ENCODE measurements around the gene FMNL3. TPM values are rescaled to one million over a fixed set of nuclear protein-coding genes. Genes with fewer than 3 reads are reported as not detected.

FMNL3 gene
- total RNA-seq, 1 donor from 2014 or later: 17.3 TPM

- H3F3A ChIP-seq (ENCODE audit: low read depth): peaks cover 3% of the 10 kb centered on the region
- TF ChIP-seq CTCF (IDR thresholded peaks at IDR 0.05) (no peak), EZH2phosphoT487 (IDR thresholded peaks at IDR 0.05) (no peak), EZH2 (IDR thresholded peaks at IDR 0.05) (no peak)
- peaks cover 22% of the 10 kb centered on the region for H3K4me1 ChIP-seq
- no peak for DNase-seq (ENCODE audit: low spot score)
- Mint-ChIP-seq H3K4me3 (no peak overlapping the region), H3K36me3 (peaks cover 7% of the 10 kb centered on the region), H3K27me3 (ENCODE audit: insufficient read depth, low read depth) (no peaks in the 10 kb centered on the region), H3K4me1 (peaks cover 27% of the 10 kb centered on the region), H3K27ac (no peak overlapping the region), H3K9me3 (no peaks in the 10 kb centered on the region)
- no peak overlapping the region for H3K27ac ChIP-seq
- H3K9me3 ChIP-seq (ENCODE audit: low read depth): no peaks in the 10 kb centered on the region
- no peaks in the 10 kb centered on the region for H3K36me3 ChIP-seq
- H3K27me3 ChIP-seq: no peaks in the 10 kb centered on the region
- H4K20me1 ChIP-seq (ENCODE audit: low read depth): peaks cover 8% of the 10 kb centered on the region
- H3K4me2 ChIP-seq: no peak overlapping the region
- H3K9ac ChIP-seq: no peak overlapping the region
- H2AFZ ChIP-seq (replicated peaks): no peak overlapping the region
- H3K4me3 ChIP-seq: no peak overlapping the region
- H3K79me2 ChIP-seq (ENCODE audit: low read depth): no peaks in the 10 kb centered on the region
Measured at GRCh38 chr12:49669796-49670195, 37.4 kb downstream of the FMNL3 start.

- Histone ChIP-seq H3K79me2 (ENCODE audit: low read depth) (no peaks in the 10 kb centered on the region), H4K20me1 (ENCODE audit: low read depth) (peaks cover 2% of the 10 kb centered on the region), H3F3A (ENCODE audit: low read depth) (no peaks in the 10 kb centered on the region), H3K36me3 (no peaks in the 10 kb centered on the region), H3K4me2 (no peak overlapping the region), H3K9me3 (ENCODE audit: low read depth) (no peaks in the 10 kb centered on the region), H2AFZ (replicated peaks) (no peak overlapping the region), H3K9ac (no peak overlapping the region), H3K27ac (no peak overlapping the region), H3K4me1 (peaks cover under 1% of the 10 kb centered on the region), H3K4me3 (no peak overlapping the region), H3K27me3 (no peaks in the 10 kb centered on the region)
- Mint-ChIP-seq H3K36me3 (peaks cover 7% of the 10 kb centered on the region), H3K4me1 (peaks cover 14% of the 10 kb centered on the region), H3K4me3 (no peak overlapping the region), H3K27ac (peak overlapping the region; percentile 82), H3K27me3 (ENCODE audit: insufficient read depth, low read depth) (no peaks in the 10 kb centered on the region), H3K9me3 (no peaks in the 10 kb centered on the region)
- DNase-seq (ENCODE audit: low spot score): no peak
- TF ChIP-seq EZH2phosphoT487 (IDR thresholded peaks at IDR 0.05): no peak
Measured at GRCh38 chr12:49667325-49668090, 39.7 kb downstream of the FMNL3 start.

- no peak overlapping the region for H3K27ac Mint-ChIP-seq
- no peak overlapping the region for H2AFZ ChIP-seq (replicated peaks)
- no peak overlapping the region for H3K4me3 ChIP-seq
- no peaks in the 10 kb centered on the region for H3F3A ChIP-seq (ENCODE audit: low read depth)
- no peaks in the 10 kb centered on the region for H3K9me3 Mint-ChIP-seq
- H3K4me2 ChIP-seq: no peak overlapping the region
- H3K4me3 Mint-ChIP-seq: no peak overlapping the region
- peaks cover 8% of the 10 kb centered on the region for H3K4me1 Mint-ChIP-seq
- no peak for TF ChIP-seq EZH2phosphoT487 (IDR thresholded peaks at IDR 0.05)
- TF ChIP-seq EZH2 (IDR thresholded peaks at IDR 0.05): no peak
- no peak for TF ChIP-seq CTCF (IDR thresholded peaks at IDR 0.05)
- no peak overlapping the region for H3K27ac ChIP-seq
- DNase-seq (ENCODE audit: low spot score): no peak
- H3K27me3 ChIP-seq: no peaks in the 10 kb centered on the region
- no peak overlapping the region for H3K9ac ChIP-seq
- H3K79me2 ChIP-seq (ENCODE audit: low read depth): no peaks in the 10 kb centered on the region
- H3K36me3 Mint-ChIP-seq: peaks cover 9% of the 10 kb centered on the region
- no peaks in the 10 kb centered on the region for H4K20me1 ChIP-seq (ENCODE audit: low read depth)
- no peaks in the 10 kb centered on the region for H3K9me3 ChIP-seq (ENCODE audit: low read depth)
- no peaks in the 10 kb centered on the region for H3K4me1 ChIP-seq
- H3K27me3 Mint-ChIP-seq (ENCODE audit: insufficient read depth, low read depth): no peaks in the 10 kb centered on the region
- H3K36me3 ChIP-seq: no peaks in the 10 kb centered on the region
Measured at GRCh38 chr12:49666176-49666575, 41.0 kb downstream of the FMNL3 start.

- Mint-ChIP-seq H3K27ac (no peak overlapping the region), H3K36me3 (peaks cover 9% of the 10 kb centered on the region), H3K9me3 (no peaks in the 10 kb centered on the region), H3K27me3 (ENCODE audit: insufficient read depth, low read depth) (no peaks in the 10 kb centered on the region), H3K4me1 (peaks cover 8% of the 10 kb centered on the region), H3K4me3 (no peak overlapping the region)
- no peaks in the 10 kb centered on the region for H4K20me1 ChIP-seq (ENCODE audit: low read depth)
- H3F3A ChIP-seq (ENCODE audit: low read depth): no peaks in the 10 kb centered on the region
- H3K4me1 ChIP-seq: no peaks in the 10 kb centered on the region
- H3K4me2 ChIP-seq: no peak overlapping the region
- H3K36me3 ChIP-seq: no peaks in the 10 kb centered on the region
- no peak overlapping the region for H3K27ac ChIP-seq
- no peak for DNase-seq (ENCODE audit: low spot score)
- no peaks in the 10 kb centered on the region for H3K9me3 ChIP-seq (ENCODE audit: low read depth)
- no peak overlapping the region for H2AFZ ChIP-seq (replicated peaks)
- H3K4me3 ChIP-seq: no peak overlapping the region
- no peaks in the 10 kb centered on the region for H3K79me2 ChIP-seq (ENCODE audit: low read depth)
- no peak for TF ChIP-seq EZH2phosphoT487 (IDR thresholded peaks at IDR 0.05)
- TF ChIP-seq CTCF (IDR thresholded peaks at IDR 0.05): no peak
- no peak for TF ChIP-seq EZH2 (IDR thresholded peaks at IDR 0.05)
- no peaks in the 10 kb centered on the region for H3K27me3 ChIP-seq
- no peak overlapping the region for H3K9ac ChIP-seq
Measured at GRCh38 chr12:49665384-49665783, 41.8 kb downstream of the FMNL3 start.

All from neural progenitor cell (in vitro differentiated cells).